Colonic mucosa (tissue), 4 donors: ENCODE measurements around the gene TMEM208. TPM values are rescaled to one million over a fixed set of nuclear protein-coding genes. Genes with fewer than 3 reads are reported as not detected.

Experiments
- DNase-seq: peaks from one replicate; pipeline ENCODE4 v3.0.0-alpha.2; 2020
- H3K27ac ChIP-seq: fragments of 200-600 bp; one replicate; pipeline ENCODE4 v1.8.0; 2021
- H3K27me3 ChIP-seq: fragments of 200-600 bp; one replicate; pipeline ENCODE4 v1.8.0; 2021
- H3K36me3 ChIP-seq: fragments of 200-600 bp; one replicate; pipeline ENCODE4 v1.8.0; 2021
- H3K4me1 ChIP-seq: fragments of 200-600 bp; one replicate; pipeline ENCODE4 v1.8.0; 2021; ENCODE audit warnings: mild to moderate bottlenecking
- H3K4me3 ChIP-seq: fragments of 200-600 bp; one replicate; pipeline ENCODE4 v1.8.0; 2021
- H3K9ac ChIP-seq, 2 donors: one replicate each; pipeline ENCODE4 v1.7.0; 2013; ENCODE audit warnings: control low read depth in 2 of 2, low read depth in 2 of 2, low read length in 2 of 2
- H3K9me3 ChIP-seq: fragments of 200-600 bp; one replicate; pipeline ENCODE4 v1.8.0; 2021
- intact Hi-C: fragments of 100-400 bp; cut with DNase I; formaldehyde crosslinking; loops from one replicate; pipeline ENCODE4 v1.14.1; 2022
- total RNA-seq, 2 donors: library from RNA; stranded (reverse); fragmentation: NEBNext Ultra II Directional in 1 of 2; extraction: Animal tissue kit (Norgen Biotek cat#: 25700) in 1 of 2; gene quantifications; one replicate each; pipeline ENCODE4 v1.2.1, GENCODE V29; 2021
- TF ChIP-seq, protein P1 (sequence below): fragments of 200-600 bp; IDR thresholded peaks from one replicate; pipeline ENCODE4 v1.8.0; 2022; ENCODE audit warnings: antibody characterized with exemption, mild to moderate bottlenecking
- donor health status: healthy.
- donor health status: DM: no; HTN: no; CAD: no.
- donor health status: DM: no; HTN: no; CAD: no.

TMEM208 gene
- total RNA-seq, 2 donors from 2014 or later, result 42.8 to 69.0 TPM

DNA sequence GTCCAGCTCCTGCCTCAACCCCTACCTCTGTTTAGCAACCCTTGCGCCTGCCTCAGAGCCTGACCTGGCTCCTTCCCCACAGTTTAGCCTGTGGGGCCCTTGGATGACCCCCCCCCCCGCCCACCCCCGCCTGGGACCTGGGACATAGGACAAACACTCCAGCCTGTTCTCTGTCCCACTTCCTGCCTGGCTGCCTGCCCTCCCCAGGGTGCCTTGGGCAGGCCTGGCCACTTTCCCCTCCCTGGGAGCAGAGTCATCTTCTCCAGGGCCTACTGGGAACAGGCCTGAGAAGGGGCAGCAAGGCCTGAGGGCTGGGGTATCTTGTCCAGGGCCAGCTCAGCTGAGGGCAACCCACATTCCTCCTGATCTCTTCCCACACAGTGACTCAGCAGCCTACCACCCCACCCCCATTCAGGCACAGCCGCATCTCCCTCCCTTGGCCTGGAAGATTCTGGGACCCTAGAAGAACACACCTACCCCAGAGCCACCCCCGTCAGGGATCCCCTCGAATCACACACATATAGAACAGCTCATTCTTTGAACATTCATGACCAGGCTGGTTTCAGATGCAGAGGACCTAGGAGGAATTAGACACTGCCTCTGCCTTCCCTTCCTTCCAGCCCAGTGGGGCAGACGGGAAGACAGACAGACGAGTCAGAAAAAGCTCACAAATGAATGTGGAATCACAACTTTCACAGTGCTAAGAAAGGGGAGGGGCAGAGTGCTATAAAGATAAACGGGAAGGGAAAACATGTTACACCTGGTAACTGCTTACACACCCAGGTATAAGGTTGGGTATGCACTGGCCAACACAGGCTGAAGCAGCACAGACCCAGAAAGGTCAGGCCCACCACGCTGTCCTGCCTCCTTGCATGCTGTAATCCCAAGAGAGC lies 14.3 kb downstream of the TMEM208 start:
- DNase-seq, result peak; percentile 81
- TF ChIP-seq, protein P1, sequence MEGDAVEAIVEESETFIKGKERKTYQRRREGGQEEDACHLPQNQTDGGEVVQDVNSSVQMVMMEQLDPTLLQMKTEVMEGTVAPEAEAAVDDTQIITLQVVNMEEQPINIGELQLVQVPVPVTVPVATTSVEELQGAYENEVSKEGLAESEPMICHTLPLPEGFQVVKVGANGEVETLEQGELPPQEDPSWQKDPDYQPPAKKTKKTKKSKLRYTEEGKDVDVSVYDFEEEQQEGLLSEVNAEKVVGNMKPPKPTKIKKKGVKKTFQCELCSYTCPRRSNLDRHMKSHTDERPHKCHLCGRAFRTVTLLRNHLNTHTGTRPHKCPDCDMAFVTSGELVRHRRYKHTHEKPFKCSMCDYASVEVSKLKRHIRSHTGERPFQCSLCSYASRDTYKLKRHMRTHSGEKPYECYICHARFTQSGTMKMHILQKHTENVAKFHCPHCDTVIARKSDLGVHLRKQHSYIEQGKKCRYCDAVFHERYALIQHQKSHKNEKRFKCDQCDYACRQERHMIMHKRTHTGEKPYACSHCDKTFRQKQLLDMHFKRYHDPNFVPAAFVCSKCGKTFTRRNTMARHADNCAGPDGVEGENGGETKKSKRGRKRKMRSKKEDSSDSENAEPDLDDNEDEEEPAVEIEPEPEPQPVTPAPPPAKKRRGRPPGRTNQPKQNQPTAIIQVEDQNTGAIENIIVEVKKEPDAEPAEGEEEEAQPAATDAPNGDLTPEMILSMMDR, result no peak
- Histone ChIP-seq H3K27ac (peak overlapping the region; percentile 91), H3K36me3 (no peaks in the 10 kb centered on the region), H3K4me1 (peaks cover 22% of the 10 kb centered on the region), H3K4me3 (no peak overlapping the region), H3K27me3 (no peaks in the 10 kb centered on the region), H3K9ac (peak overlapping the region; percentile 32 to 88), H3K9me3 (no peaks in the 10 kb centered on the region)
- intact Hi-C loops, result no loop called here

DNA sequence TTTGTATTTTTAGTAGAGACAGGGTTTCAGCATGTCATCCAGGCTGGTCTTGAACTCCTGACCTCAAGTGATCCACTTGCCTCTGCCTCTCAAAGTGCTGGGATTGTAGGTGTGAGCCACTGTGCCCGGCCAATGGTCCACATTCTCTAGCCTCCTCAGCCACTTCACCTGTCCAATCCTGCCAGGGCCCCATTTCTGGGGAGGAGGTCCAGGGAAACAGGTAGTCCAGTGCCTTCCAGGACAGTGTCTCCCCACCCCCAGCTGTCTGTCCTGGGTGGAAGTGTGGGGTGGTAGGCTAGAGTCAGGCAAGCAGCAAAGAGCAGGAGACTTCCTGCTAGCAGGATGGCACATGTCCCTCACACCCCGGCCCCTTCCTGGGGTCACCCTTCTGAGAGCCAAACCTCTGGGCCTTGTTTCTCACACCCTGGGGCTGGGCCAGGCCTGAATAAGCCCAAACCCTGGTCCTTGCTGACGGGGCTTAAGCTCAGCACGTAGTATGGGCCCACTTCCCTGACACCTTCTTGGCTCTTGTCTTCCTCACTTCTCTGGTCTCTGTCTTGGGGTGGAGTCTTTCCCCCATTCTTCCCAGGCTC lies 15.3 kb downstream of the TMEM208 start:
- Histone ChIP-seq H3K4me3 (no peak overlapping the region), H3K9me3 (no peaks in the 10 kb centered on the region), H3K4me1 (peaks cover 22% of the 10 kb centered on the region), H3K9ac (peak overlapping the region in 1 of 2 donors; percentile 88), H3K27me3 (no peaks in the 10 kb centered on the region), H3K27ac (peak overlapping the region; percentile 91), H3K36me3 (no peaks in the 10 kb centered on the region)
- TF ChIP-seq, protein P1, result no peak
- DNase-seq, result no peak
- intact Hi-C loops, result no loop called here

DNA sequence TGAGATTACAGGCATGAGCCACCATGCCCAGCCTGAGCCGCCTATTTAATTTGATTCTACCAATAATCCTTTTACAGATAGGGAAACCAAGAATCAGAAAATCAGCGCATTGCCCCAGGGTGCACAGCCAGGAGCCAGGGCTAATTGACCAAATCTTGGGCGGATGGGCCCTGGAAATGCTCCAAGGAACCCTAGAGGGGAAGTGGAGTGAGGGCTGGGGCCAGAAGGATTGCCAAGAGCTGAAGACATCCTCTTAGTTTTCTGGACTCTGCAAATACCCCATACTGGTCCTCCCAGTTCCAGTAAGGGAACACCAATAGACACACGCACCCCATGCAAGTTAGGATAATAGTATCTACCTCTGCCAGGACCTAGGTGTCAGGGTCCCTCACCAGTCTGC lies 16.6 kb downstream of the TMEM208 start:
- intact Hi-C loops, result no loop called here
- Histone ChIP-seq H3K27me3 (no peaks in the 10 kb centered on the region), H3K4me3 (no peak overlapping the region), H3K36me3 (no peaks in the 10 kb centered on the region), H3K27ac (peak overlapping the region; percentile 77), H3K9me3 (no peaks in the 10 kb centered on the region), H3K4me1 (peaks cover 31% of the 10 kb centered on the region), H3K9ac (no peak overlapping the region)
- TF ChIP-seq, protein P1, result no peak
- no peak for DNase-seq

DNA sequence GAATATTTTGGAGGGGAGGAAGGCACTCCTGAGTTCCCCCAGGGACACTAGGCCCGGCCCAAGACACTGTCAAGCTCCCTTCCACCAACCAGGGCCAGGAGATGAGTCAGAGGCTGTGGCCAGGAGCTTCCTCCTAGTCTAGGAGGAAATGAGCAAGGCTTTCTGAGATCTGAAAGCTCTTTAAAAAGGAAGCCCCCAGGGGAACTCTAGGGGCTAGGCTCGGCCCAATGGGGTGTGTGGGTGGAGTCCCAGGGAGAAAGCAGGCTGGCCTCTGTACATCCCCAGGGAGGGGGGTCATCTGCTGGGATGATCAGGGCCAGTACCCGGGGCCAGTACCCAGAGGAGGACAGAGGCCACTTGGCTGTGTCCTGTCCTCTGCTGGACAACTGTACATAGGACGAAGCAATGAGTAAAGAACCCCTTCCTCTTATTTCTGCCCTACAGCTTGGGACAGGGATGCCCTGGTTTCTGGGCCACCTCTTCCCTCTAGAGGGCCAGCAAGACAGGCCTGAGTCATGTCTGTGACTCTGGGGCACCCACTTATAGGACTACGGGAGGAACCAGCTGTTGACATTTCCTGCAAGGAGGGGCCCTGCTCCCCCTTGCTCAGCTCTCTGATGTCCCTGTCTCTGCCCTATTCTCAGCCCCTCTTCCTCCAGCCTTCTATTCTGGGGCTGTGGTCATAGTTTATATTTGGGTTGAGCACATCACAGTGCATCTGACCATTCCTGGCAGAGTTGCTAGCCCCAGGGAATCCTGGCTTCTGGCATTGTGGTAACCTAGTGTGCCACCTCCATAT lies 17.7 kb downstream of the TMEM208 start:
- intact Hi-C loops, result no loop called here
- peak; percentile 75 for DNase-seq
- H3K27ac ChIP-seq, result peak overlapping the region; percentile 77
- H3K9ac ChIP-seq, result peak overlapping the region; percentile 42 to 66
- TF ChIP-seq, protein P1, result no peak
- no peaks in the 10 kb centered on the region for H3K9me3 ChIP-seq
- peaks cover 32% of the 10 kb centered on the region for H3K4me1 ChIP-seq
- no peaks in the 10 kb centered on the region for H3K27me3 ChIP-seq
- H3K4me3 ChIP-seq, result no peak overlapping the region
- H3K36me3 ChIP-seq, result no peaks in the 10 kb centered on the region

DNA sequence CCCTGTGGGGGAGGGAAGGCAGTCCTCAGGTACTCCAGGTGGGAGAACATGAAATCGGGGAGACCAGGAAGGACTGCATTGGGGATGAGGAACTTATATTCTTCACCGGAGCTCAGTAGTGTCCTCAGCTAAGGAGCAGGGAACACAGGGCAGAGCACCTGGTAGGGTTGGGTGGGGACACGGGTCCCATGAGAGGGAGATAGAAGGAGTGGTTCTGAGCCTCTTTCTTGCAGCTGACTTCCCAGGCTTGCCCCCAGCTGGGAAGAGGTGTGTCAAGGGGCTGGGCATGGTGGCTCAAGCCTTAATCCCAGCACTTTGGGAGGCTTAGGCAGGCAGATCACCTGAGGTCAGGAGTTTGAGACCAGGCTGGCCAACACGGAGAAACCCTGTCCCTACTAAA lies 18.3 kb downstream of the TMEM208 start:
- H3K9ac ChIP-seq, result peak overlapping the region; percentile 42 to 66
- DNase-seq, result no peak
- H3K27ac ChIP-seq, result peak overlapping the region; percentile 77
- TF ChIP-seq, protein P1, result no peak
- H3K9me3 ChIP-seq, result no peaks in the 10 kb centered on the region
- peaks cover 32% of the 10 kb centered on the region for H3K4me1 ChIP-seq
- H3K36me3 ChIP-seq, result no peaks in the 10 kb centered on the region
- intact Hi-C loops, result no loop called here
- no peak overlapping the region for H3K4me3 ChIP-seq
- H3K27me3 ChIP-seq, result no peaks in the 10 kb centered on the region
